HepG2 (cell line): ENCODE measurements around the gene ATP1A2. TPM values are rescaled to one million over a fixed set of nuclear protein-coding genes. Genes with fewer than 3 reads are reported as not detected.
A peak's percentile ranks its signal among the peaks of the same experiment; 100 is the strongest.

ENCODE experiments used
- ATAC-seq: fragments of 200-7000 bp; cut with Tn5 transposase; 3 replicates; pipeline ENCODE4 v1.9.1; 2020; ENCODE audit warnings: mild to moderate bottlenecking, moderate library complexity
- BruUV-seq: library from RNA; stranded (reverse); fragments of 400-500 nt; replicated peaks from 2 replicates; lab custom pipeline; 2021; lab: Mats Ljungman, UMichigan
- CTCF ChIA-PET: fragments of 300-600 bp; formaldehyde crosslinking; extraction: SDS; loops from one replicate; lab custom pipeline; 2021; ENCODE audit warnings: low total read pairs, inconsistent platforms, low intra/inter-chr PET ratio; lab: Yijun Ruan, JAX
- POLR2A ChIA-PET: fragments of 350-600 bp; sonication (Branson Sonifier 250); formaldehyde crosslinking; loops from one replicate; lab custom pipeline; 2020; ENCODE audit warnings: antibody characterized with exemption, inconsistent platforms; lab: Yijun Ruan, JAX
- DNase-seq: peaks from one replicate; pipeline ENCODE4 v3.0.0-alpha.2; 2015; ENCODE audit warnings: low spot score
- FAIRE-seq: peaks from 3 replicates; lab custom pipeline; 2011; peaks lifted over from hg19 to GRCh38; lab: Jason Lieb, UNC
- H2AFZ ChIP-seq: one replicate; pipeline ENCODE4 v1.6.1; 2011; ENCODE audit warnings: low read length, inconsistent platforms
- H3K27ac ChIP-seq: fragments of 300-600 bp; 3 replicates; pipeline ENCODE4 v1.8.0; 2011; ENCODE audit warnings: mixed run types, mild to moderate bottlenecking, mixed read lengths, low read length, inconsistent platforms; ENCODE audit not compliant: insufficient read depth; ENCODE audit errors: extremely low read length
- H3K27me3 ChIP-seq, 2 experiments: fragments of 200-600 bp in 1 of 2; 2 replicates in 1 of 2; 3 replicates in 1 of 2; pipeline versions ENCODE4 v1.6.0 to v1.8.0; 2011; ENCODE audit warnings: low read length in 2 of 2, mild to moderate bottlenecking in 2 of 2, moderate library complexity in 2 of 2, inconsistent platforms in 1 of 2; ENCODE audit not compliant: insufficient read depth in 2 of 2, control insufficient read depth in 1 of 2
- H3K36me3 ChIP-seq, 2 experiments: fragments of 200-600 bp in 1 of 2; replicated peaks in 1 of 2; 2 replicates in 1 of 2; 3 replicates in 1 of 2; pipeline versions ENCODE4 v1.5.1 to v1.8.0; 2011; ENCODE audit warnings: low read length in 2 of 2, inconsistent platforms in 1 of 2; ENCODE audit not compliant: insufficient read depth in 2 of 2, control insufficient read depth in 1 of 2
- H3K4me1 ChIP-seq: 2 replicates; pipeline ENCODE4 v1.5.1; 2012; ENCODE audit warnings: low read length, inconsistent platforms; ENCODE audit not compliant: insufficient read depth
- H3K4me2 ChIP-seq: 2 replicates; pipeline ENCODE4 v1.6.0; 2011; ENCODE audit warnings: low read depth, low read length, inconsistent platforms
- H3K4me3 ChIP-seq, 3 experiments: fragments of 200-600 bp in 1 of 3; sonication (generic), shearing (Covaris generic) in 1 of 3; replicated peaks in 1 of 3; 2 replicates each; pipeline ENCODE4 v1.5.1; 2011 to 2016; ENCODE audit warnings: low read length in 3 of 3, inconsistent platforms in 2 of 3, low read depth in 2 of 3, mild to moderate bottlenecking in 2 of 3, control low read depth in 1 of 3, mixed read lengths in 1 of 3; ENCODE audit not compliant: insufficient read depth in 1 of 3
- H3K79me2 ChIP-seq: one replicate; pipeline ENCODE4 v1.6.1; 2011; ENCODE audit warnings: low read length, inconsistent platforms; ENCODE audit not compliant: insufficient read depth
- H3K9ac ChIP-seq: 2 replicates; pipeline ENCODE4 v1.6.0; 2011; ENCODE audit warnings: mild to moderate bottlenecking, low read depth, low read length, inconsistent platforms; ENCODE audit not compliant: insufficient read depth
- H3K9me3 ChIP-seq: 2 replicates; pipeline ENCODE4 v1.5.1; 2012; ENCODE audit warnings: mild to moderate bottlenecking, low read length
- H4K20me1 ChIP-seq: 2 replicates; pipeline ENCODE4 v1.6.0; 2011; ENCODE audit warnings: inconsistent platforms, mild to moderate bottlenecking, low read length, moderate library complexity; ENCODE audit not compliant: insufficient read depth
- SMYD3 ChIP-seq: sonication (generic); formaldehyde crosslinking; IDR thresholded peaks from 2 replicates; pipeline ENCODE4 v1.8.1; 2023; ENCODE audit warnings: mild to moderate bottlenecking, missing genetic modification reagents
- SP4 ChIP-seq: sonication (generic); formaldehyde crosslinking; IDR thresholded peaks from 2 replicates; pipeline ENCODE4 v1.8.1; 2023; ENCODE audit warnings: mild to moderate bottlenecking, missing genetic modification reagents
- YEATS2 ChIP-seq: sonication (generic); formaldehyde crosslinking; IDR thresholded peaks from 2 replicates; pipeline ENCODE4 v1.4.0; 2020; ENCODE audit warnings: missing genetic modification reagents, borderline replicate concordance
- ZNF879 ChIP-seq: sonication (generic); formaldehyde crosslinking; IDR thresholded peaks from 2 replicates; pipeline ENCODE4 v1.8.1; 2023; ENCODE audit warnings: missing genetic modification reagents
- WGBS: methylation state at CpG from one replicate; pipeline ENCODE4 v1.1.6; 2017; ENCODE audit warnings: low lambda C conversion rate; 5-methylcytosine and 5-hydroxymethylcytosine counted together
- in situ Hi-C: cut with HindIII; loops from 2 replicates; pipeline ENCODE4 v1.10.0; 2017; ENCODE audit warnings: low pct_unique_long_range_greater_than_20kb; ENCODE audit not compliant: extremely low pct_ligation_motif_present
- intact Hi-C: fragments of 100-400 bp; cut with micrococcal nuclease; formaldehyde crosslinking; loops from one replicate; pipeline ENCODE4 v1.10.0; 2022; ENCODE audit not compliant: unreplicated experiment
- polyA plus RNA-seq, 8 experiments: library from polyadenylated mRNA; depleted of rRNA in 3 of 8; stranded (reverse) in 7 of 8; unstranded in 1 of 8; fragments of >200 nt; fragmentation: Illumina TruSeq in 4 of 8; extraction: Trizol in 4 of 8; gene quantifications; 2 replicates each; pipeline versions ENCODE4 v1.2.1 to v1.2.3, GENCODE V29; 2011 to 2016; ENCODE audit warnings: low read depth in 4 of 8, missing spikeins in 1 of 8, mixed read lengths in 1 of 8; ENCODE audit not compliant: insufficient read depth in 1 of 8
- total RNA-seq, 5 experiments: library from RNA; depleted of rRNA; stranded (reverse); fragments of >200 nt; fragmentation: Illumina TruSeq; extraction: Trizol; gene quantifications; 2 replicates each; pipeline ENCODE4 v1.2.3, GENCODE V29; 2016; ENCODE audit warnings: low read depth in 1 of 5
- TF ChIP-seq, protein P1 (sequence below): sonication (generic); formaldehyde crosslinking; IDR thresholded peaks from 2 replicates; pipeline ENCODE4 v1.9.0; 2021; ENCODE audit warnings: mild to moderate bottlenecking, missing genetic modification reagents

Gene ATP1A2
- total and polyA plus RNA-seq, 2 of the 13 experiments (the other 11 are each of a cell fraction or from before 2014, with no cell fraction given) = 0.16 TPM; not detected in 1

DNA sequence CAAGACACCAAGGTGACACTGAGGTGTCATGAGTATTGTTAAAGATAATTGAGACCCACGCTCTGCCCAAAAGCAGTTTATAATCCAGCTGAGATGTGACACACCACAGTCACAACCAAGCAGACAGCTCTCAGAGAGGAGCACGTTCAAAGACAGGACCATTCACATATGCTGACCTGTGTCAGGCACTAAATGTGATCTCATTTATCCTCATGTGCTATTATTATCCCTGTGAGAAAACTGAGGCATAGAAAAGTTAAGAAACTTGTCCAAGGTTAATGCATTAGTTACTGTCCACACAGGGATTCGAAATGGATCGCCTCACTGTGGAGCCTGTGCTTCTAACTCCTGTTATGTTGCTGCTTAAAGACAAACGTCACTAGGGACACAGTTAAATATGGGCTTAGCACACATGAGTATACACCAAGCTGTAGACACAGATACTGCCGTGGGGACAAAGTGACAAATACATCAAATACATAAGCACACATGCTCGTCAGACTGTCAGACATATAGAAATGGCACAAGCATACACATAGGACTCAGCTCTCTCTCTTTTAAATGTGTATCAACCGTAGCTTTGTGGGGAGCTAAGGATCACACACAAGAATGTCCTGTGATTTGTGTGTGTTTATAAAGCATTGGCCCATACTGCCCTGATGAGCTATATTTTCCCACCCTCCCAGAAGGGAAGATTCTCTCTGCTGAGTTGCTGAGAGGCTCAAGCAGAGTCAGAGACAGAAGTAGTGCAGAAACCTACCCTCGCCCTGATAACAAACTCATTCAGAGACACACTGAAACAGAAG is 13.6 kb upstream of the ATP1A2 start:
- Histone ChIP-seq H3K79me2 (peaks cover 11% of the 10 kb centered on the region), H3K9ac (peak overlapping the region; percentile 46), H3K4me3 (peak overlapping the region in 1 of 3 experiments; percentile 47; a peak in 2 of 6 replicates), H3K4me1 (peaks cover 80% of the 10 kb centered on the region), H3K36me3 (no peaks in the 10 kb centered on the region), H3K4me2 (peak overlapping the region; percentile 77), H3K27ac (no peak overlapping the region), H2AFZ (peak overlapping the region; percentile 73), H3K9me3 (no peaks in the 10 kb centered on the region), H4K20me1 (no peaks in the 10 kb centered on the region), H3K27me3 (no peaks in the 10 kb centered on the region)
- POLR2A ChIA-PET = interaction anchor here (0.6 to 1.0 kb wide), 3 partner anchors 160 to 191 kb away, joined by 3 to 5 read pairs (median 3); partner anchors contain the start of gene DCAF8
- in situ Hi-C loops = loop anchor here (10.0 kb wide), 1 partner anchor 113 kb away; no protein-coding TSS in a partner anchor
- FAIRE-seq (peak; percentile 60), DNase-seq (no peak), ATAC-seq (no peak)
- BruUV-seq = no TSS peak
- intact Hi-C loops = loop anchor here (1.0 to 5.0 kb wide), 5 partner anchors 61 to 275 kb away; no protein-coding TSS in a partner anchor
- TF ChIP-seq SP4 (CRISPR knock-in tag) (0 out of 2 replicates have a peak, but pooled peaks have one; percentile 6), SMYD3 (peak; percentile 64; the same call in 1 of the 2 replicates), ZNF879 (CRISPR knock-in tag) (no peak)
- CTCF ChIA-PET = interaction anchor here (1.4 to 2.0 kb wide), 4 partner anchors 62 to 190 kb away, joined by 11 to 15 read pairs (median 12); no protein-coding TSS in a partner anchor
- WGBS = 26% methylated on average over 9 of the region's 9 CpGs

DNA sequence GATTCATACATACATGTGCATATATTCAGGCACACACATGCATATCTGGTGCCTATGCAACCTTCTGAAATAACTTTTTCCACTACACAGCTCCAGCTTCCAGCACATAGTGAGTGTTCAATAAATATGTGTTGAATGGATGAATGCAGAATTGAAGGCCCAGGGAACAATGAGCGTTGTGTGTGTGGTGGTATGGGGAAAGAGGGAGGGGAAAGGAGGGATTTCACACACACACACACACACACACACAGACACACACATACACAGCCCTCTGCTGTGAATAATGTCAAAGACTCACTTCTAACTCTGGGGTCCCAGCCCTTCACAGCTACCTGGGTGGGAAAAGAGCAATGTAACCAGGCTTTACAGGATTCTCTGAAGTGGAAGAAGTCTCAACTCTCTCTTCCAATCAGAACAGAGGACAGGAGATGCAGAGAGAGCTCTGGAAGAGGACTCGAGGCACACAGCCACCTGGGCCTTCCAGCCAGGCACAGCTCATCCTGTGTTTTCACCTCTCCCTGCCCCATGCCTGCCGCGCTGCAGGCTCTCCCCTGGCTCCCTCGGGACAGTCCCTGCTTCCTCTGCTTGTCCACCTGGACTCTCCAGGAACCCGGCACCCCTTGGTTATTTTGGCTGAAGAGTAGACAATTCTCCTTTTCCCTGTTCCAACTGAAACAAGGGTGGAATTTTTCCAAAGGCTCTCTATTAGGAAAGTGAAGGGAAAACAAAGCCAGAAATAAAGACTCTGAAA is 11.7 kb upstream of the ATP1A2 start:
- in situ Hi-C loops (loop anchor here (10.0 kb wide), 1 partner anchor 111 kb away; no protein-coding TSS in a partner anchor), intact Hi-C loops (loop anchor here (5.0 kb wide), 1 partner anchor 273 kb away; no protein-coding TSS in a partner anchor)
- FAIRE-seq (no peak), DNase-seq (no peak), ATAC-seq (no peak)
- Histone ChIP-seq H3K4me3 (no peak overlapping the region), H3K27ac (no peak overlapping the region), H3K79me2 (no peaks in the 10 kb centered on the region), H2AFZ (peak overlapping the region; percentile 39), H3K36me3 (no peaks in the 10 kb centered on the region; a peak in 1 of 5 replicates), H3K27me3 (no peaks in the 10 kb centered on the region), H3K9ac (peak overlapping the region; percentile 36; the same call in 1 of the 2 replicates), H4K20me1 (no peaks in the 10 kb centered on the region), H3K9me3 (no peaks in the 10 kb centered on the region), H3K4me1 (peaks cover 83% of the 10 kb centered on the region), H3K4me2 (peak overlapping the region; percentile 4; the same call in 1 of the 2 replicates)
- TF ChIP-seq YEATS2 (CRISPR knock-in tag) = no peak
- TF ChIP-seq, protein P1, sequence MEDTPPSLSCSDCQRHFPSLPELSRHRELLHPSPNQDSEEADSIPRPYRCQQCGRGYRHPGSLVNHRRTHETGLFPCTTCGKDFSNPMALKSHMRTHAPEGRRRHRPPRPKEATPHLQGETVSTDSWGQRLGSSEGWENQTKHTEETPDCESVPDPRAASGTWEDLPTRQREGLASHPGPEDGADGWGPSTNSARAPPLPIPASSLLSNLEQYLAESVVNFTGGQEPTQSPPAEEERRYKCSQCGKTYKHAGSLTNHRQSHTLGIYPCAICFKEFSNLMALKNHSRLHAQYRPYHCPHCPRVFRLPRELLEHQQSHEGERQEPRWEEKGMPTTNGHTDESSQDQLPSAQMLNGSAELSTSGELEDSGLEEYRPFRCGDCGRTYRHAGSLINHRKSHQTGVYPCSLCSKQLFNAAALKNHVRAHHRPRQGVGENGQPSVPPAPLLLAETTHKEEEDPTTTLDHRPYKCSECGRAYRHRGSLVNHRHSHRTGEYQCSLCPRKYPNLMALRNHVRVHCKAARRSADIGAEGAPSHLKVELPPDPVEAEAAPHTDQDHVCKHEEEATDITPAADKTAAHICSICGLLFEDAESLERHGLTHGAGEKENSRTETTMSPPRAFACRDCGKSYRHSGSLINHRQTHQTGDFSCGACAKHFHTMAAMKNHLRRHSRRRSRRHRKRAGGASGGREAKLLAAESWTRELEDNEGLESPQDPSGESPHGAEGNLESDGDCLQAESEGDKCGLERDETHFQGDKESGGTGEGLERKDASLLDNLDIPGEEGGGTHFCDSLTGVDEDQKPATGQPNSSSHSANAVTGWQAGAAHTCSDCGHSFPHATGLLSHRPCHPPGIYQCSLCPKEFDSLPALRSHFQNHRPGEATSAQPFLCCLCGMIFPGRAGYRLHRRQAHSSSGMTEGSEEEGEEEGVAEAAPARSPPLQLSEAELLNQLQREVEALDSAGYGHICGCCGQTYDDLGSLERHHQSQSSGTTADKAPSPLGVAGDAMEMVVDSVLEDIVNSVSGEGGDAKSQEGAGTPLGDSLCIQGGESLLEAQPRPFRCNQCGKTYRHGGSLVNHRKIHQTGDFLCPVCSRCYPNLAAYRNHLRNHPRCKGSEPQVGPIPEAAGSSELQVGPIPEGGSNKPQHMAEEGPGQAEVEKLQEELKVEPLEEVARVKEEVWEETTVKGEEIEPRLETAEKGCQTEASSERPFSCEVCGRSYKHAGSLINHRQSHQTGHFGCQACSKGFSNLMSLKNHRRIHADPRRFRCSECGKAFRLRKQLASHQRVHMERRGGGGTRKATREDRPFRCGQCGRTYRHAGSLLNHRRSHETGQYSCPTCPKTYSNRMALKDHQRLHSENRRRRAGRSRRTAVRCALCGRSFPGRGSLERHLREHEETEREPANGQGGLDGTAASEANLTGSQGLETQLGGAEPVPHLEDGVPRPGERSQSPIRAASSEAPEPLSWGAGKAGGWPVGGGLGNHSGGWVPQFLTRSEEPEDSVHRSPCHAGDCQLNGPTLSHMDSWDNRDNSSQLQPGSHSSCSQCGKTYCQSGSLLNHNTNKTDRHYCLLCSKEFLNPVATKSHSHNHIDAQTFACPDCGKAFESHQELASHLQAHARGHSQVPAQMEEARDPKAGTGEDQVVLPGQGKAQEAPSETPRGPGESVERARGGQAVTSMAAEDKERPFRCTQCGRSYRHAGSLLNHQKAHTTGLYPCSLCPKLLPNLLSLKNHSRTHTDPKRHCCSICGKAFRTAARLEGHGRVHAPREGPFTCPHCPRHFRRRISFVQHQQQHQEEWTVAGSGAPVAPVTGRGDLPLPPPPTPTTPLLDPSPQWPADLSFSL = peak; percentile 66
- WGBS = 21% methylated on average over 6 of the region's 6 CpGs
- CTCF ChIA-PET = no interaction called here
- POLR2A ChIA-PET = no interaction called here
- BruUV-seq = no TSS peak
